ENCODE data around the gene SEPTIN5. TPM values are rescaled to one million over a fixed set of nuclear protein-coding genes. Genes with fewer than 3 reads are reported as not detected.
"Not testable (repeated sequence)": the region's sequence is repeated elsewhere in the genome, so short reads cannot be mapped to it uniquely, and the experiment has no call there.

Gene SEPTIN5
- polyA plus RNA-seq, 5 donors, result 51.6 to 77.5 (median 64.8) TPM

DNA sequence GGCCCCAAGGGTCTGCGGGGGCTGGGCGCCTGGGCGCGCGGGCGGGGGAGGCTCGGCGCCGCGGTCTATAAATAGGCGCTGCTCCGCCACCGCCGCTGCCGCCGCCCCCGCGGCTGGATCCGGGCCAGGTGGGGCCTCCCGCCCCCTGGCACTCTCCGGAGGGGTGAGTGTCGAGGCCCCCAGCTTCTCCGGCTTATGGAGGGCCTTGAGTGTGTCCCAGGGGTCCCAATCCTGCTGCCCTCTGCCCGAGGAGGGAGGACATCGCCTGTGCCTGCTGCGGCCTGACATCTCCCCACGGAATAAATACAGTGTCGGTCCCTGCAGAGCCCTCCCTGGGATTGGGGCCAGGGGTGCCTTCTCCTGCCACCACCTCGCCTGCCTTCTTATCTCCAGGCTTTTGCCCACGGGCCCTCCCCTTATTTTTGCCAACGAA lies 4.8 kb downstream of the SEPTIN5 start:
- peak in 1 of 2 donors; percentile 42 for DNase-seq

DNA sequence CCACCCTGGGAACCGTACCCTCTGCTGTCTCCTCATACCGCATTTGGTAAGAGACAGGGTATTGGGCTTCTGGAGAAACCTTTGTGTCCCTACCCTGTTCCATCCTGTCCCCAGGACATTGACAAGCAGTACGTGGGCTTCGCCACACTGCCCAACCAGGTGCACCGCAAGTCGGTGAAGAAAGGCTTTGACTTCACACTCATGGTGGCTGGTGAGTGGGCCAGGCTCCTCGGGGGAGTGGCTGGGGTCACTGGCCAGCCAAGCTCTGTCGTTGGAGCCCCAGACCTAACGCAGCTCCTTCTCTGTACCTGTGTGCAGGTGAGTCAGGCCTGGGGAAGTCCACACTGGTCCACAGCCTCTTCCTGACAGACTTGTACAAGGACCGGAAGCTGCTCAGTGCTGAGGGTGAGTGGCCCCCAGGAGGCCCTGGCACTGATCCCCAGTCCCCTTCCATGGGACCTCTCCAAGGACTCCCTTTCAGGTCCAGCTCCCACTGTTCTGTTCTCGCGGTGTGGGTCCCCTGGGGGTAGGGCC lies 5.3 kb downstream of the SEPTIN5 start:
- DNase-seq, result no peak

DNA sequence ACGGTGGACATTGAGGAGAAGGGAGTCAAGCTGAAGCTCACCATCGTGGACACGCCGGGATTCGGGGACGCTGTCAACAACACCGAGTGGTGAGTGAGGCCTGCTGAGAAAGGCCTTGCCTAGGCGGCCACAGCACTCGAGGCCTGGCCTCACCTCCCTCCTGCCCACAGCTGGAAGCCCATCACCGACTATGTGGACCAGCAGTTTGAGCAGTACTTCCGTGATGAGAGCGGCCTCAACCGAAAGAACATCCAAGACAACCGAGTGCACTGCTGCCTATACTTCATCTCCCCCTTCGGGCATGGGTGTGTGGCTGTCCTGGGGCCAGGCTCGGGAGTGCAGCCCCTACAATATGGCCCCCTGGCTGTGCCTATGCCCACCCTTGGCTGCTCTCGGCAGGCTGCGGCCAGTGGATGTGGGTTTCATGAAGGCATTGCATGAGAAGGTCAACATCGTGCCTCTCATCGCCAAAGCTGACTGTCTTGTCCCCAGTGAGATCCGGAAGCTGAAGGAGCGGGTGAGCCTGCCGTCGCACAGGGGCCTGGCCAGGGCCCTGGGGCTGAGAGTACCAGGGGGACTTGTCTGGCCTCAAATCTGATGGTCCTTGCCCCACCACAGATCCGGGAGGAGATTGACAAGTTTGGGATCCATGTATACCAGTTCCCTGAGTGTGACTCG lies 6.0 kb downstream of the SEPTIN5 start:
- DNase-seq, result no peak

DNA sequence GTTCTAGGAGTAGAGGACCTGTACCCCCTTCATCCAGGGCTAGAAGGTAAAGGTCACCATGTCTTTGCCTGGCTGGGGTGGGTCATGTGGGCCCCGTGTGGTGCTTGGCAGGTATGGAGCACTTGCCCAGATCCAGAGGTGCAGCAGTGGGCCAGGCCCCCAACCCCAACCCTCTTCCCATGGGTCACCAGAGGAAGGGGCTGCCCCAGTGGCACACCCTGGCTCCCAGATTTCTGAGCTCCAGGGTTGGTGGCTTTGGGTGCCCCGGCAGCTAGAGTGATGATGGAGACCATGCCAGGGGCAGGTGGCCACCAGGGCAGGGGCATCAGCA lies 6.7 kb downstream of the SEPTIN5 start:
- no peak for DNase-seq

DNA sequence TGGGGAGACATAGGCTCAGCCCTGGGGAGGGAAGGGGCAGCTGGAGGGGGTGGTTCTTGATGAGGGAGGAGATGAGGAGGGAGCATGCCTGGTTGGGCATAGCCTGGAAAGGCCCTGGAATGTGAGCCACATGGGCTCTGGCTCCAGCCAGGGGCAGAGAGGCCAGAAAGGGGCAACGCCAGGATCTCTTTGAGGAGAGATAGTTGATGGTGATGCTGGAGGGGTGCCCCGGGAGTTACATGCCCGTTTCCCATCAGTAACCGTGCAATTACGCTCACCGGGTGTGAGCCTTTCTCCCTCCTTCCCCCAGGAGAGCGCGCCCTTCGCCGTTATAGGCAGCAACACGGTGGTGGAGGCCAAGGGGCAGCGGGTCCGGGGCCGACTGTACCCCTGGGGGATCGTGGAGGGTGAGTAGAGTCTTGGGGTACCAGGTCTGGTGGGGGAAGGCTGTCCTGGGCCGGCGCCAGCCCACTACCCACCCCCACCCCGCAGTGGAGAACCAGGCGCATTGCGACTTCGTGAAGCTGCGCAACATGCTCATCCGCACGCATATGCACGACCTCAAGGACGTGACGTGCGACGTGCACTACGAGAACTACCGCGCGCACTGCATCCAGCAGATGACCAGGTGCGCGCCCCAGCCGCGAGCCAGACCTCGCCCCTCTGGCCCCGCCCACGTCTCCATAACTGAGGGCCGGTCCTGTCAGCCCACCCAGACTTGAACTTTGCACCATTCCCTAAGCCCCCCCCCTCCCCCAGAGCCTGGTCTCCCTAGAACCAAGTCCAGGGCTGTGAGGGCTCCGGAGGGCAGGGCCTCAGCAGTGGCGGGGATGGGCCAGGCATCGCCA lies 7.3 kb downstream of the SEPTIN5 start:
- DNase-seq, result no peak

DNA sequence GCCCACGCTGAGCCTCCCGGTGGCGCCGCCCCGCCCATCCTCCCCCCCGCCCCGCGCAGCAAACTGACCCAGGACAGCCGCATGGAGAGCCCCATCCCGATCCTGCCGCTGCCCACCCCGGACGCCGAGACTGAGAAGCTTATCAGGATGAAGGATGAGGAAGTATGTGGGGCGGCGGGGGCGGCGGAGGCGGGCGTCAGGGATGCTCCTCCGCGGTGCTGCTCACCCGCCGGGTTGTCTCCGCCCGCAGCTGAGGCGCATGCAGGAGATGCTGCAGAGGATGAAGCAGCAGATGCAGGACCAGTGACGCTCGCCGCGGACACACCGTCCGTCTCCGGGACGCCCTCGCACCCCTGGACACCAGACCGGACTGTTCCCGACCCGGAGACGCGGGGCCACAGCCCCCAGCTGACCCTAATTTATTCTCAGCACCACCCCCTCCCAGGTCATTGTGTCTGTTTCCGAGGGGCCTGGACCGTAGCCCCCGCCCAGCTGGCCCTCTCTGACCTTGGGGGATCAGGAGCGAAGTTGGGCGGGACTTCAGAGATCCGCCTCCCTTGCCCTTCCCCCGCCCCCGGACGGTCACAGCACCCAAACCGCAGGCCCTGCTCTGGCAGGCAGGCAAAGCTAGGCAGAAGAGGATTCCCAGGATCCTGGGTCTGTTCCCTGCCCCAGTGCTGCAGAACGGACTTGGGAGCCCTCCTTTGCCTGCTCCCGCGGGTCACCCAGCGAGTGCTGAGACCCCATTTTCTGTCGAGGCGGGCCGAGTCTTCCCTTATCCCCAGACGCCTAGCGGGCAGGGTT lies 8.1 kb downstream of the SEPTIN5 start:
- no peak for DNase-seq

DNA sequence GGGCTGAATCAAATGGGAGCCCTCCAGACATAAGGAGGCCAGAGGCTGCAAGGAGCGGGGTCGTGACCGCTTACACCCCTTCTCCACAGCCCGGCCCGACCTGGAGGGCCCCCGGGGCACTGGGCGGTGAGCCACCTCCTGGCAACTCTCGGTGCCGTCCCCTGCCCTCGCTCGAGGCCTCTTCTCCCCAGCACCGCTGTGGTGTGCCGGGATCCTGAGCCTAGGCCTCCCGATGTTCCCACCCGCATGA lies 8.6 kb downstream of the SEPTIN5 start:
- DNase-seq, result no peak

DNA sequence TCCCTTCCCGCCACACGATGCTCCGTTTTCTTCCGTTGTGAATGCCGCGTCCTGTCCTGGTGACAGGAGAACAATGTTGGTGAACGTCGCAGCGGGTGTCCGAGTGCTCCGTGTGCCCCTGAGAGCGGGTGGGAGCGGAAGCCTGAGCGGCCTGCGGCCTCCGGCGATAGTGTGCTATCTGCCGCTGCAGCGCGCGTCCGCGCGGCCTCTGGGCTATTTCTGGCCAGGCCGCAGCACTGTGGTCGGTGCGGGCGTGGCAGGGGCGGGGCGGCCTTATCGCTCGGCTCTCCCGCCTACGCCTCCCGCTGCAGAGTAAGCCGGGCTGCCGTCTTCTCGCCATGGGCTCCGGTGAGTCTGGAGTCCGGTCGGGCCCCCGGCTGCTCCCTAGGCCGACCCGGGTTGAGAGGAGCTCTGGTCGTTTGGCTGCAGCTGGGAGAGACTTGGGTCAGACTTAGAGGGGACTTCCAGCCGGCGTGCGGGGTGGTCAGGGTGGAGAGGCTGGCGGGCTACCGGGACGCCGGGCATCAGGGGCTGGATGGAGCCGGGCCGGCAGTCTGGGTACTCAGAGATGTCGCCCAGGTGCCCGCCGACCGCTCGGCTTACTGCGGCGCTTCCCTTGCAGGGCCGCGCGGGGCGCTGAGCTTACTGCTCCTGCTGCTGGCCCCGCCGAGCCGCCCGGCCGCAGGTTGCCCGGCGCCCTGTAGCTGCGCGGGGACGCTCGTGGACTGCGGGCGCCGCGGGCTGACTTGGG lies 9.1 kb downstream of the SEPTIN5 start, which contains the start of gene GP1BB:
Gene GP1BB, plus strand, starts transcription at position 308 of the 751 bp plus-strand sequence. Its CDS starts 31 bp downstream, at position 339.
- DNase-seq, result no peak

DNA sequence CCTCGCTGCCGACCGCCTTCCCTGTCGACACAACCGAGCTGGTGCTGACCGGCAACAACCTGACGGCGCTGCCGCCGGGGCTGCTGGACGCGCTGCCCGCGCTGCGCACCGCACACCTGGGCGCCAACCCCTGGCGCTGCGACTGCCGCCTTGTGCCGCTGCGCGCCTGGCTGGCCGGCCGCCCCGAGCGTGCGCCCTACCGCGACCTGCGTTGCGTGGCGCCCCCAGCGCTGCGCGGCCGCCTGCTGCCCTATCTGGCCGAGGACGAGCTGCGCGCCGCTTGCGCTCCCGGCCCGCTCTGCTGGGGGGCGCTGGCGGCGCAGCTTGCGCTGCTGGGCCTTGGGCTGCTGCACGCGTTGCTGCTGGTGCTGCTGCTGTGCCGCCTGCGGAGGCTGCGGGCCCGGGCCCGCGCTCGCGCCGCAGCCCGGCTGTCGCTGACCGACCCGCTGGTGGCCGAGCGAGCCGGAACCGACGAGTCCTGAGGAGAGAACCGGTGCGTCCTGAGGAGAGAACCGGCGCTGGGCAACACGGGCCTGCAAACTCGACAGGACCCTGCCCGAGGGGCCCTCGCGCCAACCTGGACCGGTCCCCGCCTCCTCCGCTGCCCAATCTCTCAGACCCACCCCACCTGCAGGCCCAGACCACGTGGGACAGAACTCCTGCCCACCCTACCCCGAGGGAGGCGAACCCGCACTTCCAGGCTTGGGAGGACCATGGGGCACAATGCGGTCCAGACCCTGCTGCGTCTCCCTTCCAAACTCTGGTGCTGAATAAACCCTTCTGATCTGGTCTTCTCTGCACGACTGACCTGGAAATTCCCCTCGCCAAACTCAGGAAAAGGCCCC lies 9.9 kb downstream of the SEPTIN5 start:
- no peak for DNase-seq

DNA sequence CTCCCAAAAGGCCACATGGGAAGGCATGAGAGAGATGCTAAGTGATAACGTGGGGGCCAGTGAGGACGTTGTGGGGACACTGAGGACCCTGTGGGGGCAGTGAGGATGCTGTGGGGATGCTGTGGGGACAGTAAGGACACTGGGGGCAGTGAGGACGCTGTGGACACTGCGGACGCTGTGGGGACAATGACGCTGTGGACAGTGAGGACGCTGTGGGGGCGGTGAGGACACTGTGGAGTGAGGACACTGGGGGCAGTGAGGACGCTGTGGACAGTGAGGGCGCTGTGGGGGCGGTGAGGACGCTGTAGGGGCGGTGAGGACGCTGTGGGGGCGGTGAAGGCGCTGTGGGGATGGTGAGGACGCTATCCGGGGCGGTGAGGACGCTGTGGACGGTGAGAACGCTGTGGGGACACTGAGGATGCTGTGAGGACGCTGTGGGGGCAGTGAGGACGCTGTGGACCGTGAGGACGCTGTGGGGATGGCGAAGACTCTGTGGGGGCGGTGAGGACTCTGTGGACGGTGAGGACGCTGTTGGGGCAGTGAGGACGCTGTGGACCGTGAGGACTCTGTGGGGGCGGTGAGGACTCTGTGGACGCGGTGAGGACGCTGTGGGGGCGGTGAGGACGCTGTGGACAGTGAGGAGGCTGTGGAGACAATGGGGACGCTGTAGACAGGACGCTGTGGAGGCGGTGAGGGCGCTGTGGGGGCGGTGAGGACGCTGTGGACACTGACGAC lies 10.8 kb downstream of the SEPTIN5 start:
- DNase-seq, result no peak

DNA sequence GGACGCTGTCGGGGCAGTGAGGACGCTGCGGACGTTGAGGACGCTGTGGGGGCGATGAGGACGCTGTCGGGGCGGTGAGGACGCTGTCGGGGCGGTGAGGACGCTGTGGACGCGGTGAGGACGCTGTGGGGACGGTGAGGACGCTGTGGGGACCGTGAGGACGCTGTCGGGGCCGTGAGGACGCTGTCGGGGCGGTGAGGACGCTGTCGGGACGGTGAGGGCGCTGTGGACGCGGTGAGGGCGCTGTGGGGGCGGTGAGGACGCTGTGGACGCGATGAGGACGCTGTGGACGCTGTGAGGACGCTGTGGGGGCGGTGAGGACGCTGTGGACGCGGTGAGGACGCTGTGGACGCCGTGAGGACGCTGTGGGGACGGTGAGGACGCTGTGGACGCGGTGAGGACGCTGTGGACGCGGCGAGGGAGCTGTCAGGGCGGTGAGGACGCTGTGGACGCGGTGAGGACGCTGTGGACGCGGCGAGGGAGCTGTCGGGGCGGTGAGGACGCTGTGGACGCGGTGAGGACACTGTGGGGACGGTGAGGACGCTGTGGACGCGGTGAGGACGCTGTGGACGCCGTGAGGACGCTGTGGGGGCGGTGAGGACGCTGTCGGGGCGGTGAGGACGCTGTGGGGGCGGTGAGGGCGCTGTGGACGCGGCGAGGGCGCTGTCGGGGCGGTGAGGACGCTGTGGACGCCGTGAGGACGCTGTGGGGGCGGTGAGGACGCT lies 11.9 kb downstream of the SEPTIN5 start:
- not testable (repeated sequence) for DNase-seq

DNA sequence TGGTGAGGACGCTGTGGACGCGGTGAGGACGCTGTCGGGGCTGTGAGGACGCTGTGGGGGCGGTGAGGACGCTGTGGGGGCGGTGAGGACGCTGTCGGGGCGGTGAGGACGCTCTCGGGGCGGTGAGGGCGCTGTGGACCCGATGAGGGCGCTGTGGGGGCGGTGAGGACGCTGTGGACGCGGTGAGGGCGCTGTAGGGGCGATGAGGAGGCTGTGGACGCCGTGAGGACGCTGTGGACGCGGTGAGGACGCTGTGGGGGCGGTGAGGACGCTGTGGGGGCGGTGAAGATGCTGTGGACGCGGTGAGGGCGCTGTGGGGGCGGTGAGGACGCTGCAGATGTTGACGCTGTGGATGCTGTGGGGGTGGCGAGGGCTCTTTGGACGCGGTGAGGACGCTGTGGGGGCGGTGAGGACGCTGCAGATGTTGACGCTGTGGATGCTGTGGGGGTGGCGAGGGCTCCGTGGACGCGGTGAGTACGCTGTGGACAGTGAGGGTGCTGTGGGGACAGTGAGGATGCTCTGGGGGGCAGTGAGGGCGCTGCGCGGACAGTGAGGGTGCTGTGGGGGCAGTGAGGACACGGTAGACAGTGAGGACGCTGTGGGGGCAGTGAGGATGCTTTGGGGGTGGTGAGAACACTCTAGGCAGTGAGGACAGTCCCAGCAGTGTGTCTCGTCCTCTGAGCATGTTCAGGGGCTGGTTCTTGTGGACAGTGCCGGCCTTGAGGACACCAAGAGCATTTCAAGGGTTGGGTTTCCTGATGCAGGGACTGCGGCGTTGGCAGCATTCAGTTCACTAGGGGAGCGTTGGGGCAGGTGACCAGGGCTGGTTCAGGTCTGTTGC lies 13.2 kb downstream of the SEPTIN5 start:
- no peak for DNase-seq

DNA sequence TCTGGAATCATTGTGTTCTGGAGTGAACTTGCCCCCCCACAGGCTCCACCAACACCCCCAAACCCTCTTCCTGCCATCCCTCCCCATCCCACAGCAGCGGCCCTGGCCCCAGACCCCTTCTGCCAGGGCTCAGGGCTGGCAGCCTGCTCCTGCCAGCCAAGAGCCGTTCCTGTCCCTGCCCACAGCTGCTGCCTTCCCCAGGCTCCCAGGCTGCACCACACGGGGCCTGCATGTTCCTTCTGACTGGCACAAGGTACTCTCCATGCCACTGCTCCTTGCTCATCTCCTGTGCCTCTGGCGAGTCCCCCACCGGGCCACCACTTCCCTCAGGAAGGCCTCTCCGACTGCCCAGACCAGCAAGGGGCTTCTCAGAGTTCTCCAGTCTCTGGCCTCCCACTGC lies 14.0 kb downstream of the SEPTIN5 start:
- no peak for DNase-seq

DNA sequence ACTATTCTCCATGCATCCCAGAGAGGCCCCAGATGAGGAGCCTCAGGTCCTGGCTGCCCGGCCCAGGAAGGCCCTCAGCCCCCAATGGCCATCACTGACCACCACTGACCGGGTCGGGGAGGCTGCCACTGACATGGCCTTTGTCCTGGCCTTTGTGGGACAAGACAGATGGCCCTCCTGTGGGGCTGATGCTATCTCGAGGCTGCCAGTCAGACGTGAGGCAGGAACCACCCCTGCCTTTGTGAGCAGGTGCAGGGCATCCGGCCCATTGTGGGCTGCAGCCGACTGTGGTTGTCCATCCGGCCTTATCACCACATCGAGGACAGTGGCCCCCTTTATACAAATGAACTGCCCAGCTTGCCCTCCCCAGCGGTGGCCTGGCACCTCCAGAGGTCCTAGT lies 14.5 kb downstream of the SEPTIN5 start:
- DNase-seq, result no peak

DNA sequence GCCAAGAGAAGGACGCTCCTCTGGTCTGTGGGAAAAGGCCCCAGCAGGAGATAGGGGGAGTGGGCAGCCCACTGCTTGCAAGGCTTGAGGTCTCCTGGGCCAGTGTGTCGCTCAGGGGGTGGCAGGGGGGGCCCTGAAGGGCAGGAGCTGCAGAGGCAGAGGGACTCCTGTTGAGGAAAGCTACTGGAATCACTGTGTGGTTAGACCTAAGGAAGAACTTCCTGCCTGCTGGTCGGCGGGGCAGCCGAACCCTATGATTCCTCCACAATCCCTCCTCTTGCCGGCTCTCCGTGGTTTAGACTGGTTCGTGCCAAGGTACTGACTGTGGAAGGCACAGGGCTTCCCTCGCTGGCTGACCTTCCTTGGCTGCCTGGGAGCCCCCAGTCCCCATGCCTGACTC lies 15.2 kb downstream of the SEPTIN5 start:
- DNase-seq, result no peak

DNA sequence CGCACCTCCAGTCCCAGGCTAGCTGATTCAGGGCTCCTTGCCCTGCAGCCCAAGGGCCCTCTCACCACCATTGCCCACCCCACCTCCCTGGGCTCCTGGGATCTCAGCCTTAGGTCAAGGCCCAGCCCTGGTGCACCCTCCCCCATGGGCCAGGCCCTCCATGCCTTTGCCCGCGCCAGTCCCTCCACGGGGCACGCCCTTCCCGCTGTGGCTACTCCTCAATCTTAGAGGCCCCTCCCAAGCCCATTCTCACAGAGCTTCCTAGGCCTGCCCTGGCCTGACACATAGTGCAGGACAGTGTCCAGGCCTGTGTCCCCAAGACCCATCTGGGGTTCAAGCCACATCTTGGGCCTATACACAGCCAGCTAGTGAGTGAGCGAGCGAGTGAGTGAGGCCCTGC lies 15.9 kb downstream of the SEPTIN5 start:
- DNase-seq, result no peak

DNA sequence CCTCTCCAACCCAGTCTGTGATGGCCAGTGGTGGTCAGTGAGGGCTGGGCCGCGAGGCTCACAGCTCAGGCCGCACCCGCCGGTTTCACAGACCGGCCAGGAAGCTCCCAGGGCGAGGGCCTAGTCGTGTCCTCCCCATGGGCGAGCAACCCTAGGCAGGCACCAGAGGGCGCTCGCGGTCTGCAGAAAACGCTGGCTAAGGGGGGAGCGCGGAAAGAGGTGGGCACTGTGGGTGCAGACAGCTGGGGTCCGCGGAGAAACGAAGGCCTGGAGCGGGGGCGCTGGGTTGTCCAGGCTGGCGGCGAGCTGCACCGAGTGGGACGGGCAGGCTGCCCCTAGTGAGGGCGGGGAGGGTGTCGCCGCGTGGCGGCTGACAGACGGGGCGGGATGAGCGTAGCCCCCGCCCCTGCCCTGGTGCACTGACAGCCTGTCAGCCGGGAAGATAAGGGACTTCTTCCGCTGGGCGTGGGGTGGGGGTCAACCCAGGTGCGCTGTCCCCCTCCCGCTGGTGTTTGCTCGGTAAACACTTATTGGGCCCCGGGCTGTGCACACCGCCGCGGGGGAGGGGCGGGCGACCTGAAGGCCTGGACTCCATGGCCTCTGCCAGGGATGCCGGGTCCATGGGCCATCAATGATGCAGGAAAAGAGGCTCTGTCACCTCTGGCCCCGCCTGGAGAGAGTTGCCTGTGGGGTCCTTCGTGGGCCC lies 16.5 kb downstream of the SEPTIN5 start:
- DNase-seq, result peak; percentile 72 to 81
